ENCODE results near the gene DCUN1D2.
A peak's percentile ranks its signal among the peaks of the same experiment; 100 is the strongest.
"Not testable (repeated sequence)": the region's sequence is repeated elsewhere in the genome, so short reads cannot be mapped to it uniquely, and the experiment has no call there.

The DCUN1D2 gene

DNA sequence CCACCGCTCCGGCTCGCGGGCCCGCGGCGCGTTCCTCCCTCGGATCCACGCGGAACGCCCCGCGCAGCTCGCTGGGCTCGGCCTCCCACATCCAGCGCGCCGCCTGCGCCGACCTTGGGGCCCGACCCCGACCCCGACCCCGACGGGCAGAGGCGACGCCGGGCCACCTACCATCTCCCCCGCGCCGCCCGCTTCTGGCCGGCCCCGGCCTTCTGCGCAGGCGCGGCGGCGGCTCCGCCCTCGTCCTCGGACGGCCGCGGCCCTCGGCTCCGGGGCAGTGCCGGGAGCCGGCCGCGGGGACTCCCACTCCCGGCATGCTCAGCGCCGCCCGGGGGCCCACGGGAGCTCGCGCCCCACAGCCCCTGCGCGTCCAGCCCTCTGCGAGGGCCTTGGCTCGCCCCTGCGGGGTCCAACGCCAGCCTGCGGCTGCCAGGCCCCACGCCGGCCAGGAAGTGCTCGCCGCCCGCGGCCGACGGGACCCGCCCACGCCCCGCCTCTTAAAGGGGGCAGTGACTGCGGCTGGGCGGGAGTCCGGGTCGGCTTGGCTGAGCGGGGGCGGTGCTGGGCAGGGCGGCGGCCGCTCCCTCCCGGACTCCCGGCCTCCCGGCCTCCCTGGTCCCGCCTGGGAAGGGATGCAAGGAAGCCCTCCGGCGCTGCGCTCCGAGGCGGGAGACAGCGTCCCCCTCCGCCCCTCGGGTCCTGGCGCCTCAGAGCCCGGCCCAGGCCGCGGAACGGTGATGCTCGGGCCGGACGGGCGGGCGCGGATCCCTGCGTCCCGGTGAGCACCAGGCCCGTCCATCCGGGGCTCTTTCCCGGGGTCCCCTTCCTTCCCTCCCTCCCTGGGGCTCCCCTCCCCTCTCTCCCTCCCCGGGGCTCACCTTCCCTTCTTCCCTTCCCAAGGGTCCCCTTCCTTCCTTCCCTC lies at the start of gene DCUN1D2:
DCUN1D2 (minus strand) TSS at position 216 of the 922 bp plus-strand sequence; CDS start at position 174, 42 bp downstream.
- peak; percentile 80 for DNase-seq (ENCODE audit: low read depth)

DNA sequence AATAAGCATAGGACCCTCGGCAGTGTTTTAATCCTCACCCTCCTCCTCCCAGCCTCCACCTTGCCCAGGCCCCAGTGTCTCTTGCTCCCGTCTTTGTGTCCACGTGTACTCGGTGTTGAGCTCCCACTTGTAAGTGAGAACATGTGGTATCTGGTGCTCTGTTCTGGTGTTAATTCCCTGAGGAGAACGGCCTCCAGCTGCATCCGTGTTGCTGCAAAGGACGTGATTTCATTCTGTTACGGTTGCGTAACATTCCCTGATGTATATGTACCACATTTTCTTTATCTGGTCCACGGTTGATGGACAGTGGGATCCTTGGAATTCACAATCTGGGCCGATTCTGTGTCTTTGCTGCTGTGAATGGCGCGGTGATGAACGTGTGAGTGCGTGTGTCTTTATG lies 49.3 kb upstream of the DCUN1D2 start:
- DNase-seq (ENCODE audit: low read depth) = no peak

DNA sequence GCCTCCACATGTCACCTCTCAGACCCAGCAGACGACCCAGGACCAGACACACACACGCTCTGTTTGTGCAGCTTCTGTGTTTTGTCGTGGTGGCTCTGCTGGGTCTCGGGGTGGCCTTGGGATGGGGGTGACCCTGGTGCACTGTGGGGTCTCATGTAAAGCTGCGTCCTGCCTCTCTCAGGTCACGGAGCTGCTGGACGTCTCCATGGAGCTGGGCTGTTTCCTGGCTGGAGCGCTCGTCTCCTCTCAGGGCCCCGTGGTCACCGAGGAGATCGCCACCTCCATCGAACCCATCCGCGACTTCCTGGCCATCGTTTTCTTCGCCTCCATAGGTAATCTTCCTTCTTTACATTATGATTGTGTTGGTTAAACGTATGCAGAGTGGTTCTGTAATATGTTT lies 48.7 kb upstream of the DCUN1D2 start:
- DNase-seq (ENCODE audit: low read depth) = no peak

DNA sequence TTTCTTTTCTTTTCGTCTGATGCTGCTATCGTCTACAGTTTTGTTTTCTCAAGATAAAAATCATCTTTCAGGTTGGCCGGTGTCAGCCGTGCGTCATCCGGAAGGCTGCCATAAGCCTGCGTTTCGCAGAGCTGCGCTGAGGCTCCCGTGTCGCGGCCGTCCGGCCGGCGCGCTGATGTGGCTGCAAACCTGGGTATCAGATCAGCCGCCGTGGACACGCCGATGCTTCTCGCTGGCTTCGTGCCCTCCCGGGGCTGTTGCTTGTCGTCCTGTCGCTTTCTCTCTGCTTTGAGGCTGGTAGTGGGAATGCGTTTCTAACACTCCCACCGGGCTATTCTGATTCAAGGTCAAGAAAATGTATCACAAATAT lies 48.2 kb upstream of the DCUN1D2 start:
- DNase-seq (ENCODE audit: low read depth) = no peak

DNA sequence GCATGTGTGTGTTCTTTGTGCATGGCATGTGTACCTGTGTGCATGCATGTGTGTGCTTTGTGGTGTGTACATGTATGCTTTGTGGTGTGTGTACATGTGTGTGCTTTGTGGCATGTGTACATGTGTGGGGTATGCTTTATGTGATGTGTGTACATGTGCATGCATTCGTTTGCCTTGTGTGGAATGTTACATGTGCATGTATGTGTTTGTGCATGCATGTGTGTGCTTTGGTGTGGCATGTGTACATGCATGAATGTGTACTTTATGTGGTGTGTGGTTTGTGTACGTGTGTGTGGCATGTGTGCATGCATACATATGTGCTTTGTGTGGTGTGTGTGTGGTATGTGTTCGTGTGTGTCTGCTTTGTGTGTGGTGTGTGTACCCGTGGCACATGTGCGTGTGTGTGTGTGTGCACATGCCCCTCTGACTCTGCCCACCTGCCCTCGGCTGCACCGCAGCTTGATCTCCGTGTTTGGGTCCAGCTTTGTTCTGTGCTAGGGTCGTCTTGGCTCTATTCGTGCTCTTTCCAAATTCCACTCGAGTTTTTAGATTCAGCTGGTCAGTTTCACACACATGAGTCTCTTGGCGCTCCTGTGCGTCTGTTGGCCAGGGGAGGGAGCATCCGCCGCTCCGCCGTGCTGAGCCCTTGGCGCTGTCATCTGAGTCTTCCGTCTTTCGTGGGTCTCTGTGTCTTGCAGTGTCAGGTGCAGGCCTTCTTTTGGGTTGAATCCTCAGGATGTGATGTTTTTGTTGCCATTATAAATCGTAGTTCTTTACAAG lies 47.6 kb upstream of the DCUN1D2 start:
- DNase-seq (ENCODE audit: low read depth) = no peak

DNA sequence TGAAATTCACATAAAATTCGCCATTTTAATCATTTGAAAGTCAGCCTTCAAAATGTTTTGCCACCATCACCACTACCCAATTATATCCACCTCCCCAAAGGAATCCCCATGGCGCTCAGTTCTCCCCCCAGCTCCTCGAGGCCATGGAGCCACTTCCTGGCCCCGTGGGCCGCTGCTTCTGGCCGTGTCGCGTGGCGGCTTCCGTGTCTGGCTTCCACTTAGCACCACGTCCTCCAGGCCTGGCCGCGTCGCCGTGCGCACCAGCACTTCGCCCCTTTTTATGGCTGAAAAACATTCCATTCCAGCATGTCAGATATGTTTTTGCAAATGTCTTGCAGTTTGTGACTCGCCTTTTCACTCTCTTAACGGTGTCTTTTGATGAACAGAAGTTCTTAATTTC lies 46.7 kb upstream of the DCUN1D2 start:
- no peak for DNase-seq (ENCODE audit: low read depth)

DNA sequence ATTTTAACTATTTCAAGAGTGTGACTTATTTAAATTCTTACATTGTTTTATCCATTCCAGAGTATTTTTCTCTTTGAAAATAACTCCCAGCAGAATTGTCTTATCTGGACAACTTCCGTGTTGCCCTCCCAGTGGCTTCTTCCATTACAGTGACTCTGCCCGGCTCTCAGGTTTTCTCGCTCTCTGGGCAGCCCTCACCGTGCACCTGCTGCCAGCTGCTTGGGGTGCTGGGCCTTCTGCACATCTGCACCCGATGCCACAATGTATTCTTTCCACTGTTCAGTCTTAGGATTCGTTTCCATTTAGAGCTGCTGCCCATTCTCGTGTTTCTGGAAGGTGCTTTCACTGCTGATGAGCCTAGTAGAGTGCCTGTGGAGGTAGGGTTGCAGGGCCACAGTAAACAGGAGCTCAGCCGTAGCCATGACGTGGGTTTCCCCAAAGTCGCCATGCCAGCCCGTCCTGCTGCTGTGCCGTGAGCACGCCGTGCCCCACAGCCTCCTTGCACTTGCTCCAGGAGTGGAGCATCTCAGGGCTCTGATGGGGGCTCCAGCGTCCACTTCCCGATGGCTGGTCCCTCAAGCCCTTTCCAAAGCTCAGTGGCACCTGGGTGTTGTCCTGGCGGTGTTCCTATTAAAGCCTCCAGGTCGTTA lies 46.1 kb upstream of the DCUN1D2 start:
- no peak for DNase-seq (ENCODE audit: low read depth)

DNA sequence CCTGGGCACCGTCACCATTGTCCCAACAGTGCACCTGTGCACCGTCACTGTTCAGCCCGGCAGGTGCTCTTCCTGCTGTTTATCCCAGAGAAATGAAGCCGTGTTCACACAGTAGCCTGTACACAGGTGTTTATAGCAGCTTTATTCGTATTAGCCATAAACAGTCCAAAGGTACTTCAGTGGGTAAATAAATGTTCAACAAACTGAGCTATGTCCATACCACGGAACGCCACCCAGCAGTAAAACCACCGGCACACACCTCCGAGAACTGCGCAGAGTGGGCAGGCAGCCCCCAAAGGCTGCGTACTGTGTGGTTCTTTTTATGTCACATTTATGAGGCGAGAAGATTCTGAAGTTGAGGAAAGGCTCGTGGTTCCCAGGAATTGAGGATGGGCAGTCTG lies 44.9 kb upstream of the DCUN1D2 start:
- no peak for DNase-seq (ENCODE audit: low read depth)

DNA sequence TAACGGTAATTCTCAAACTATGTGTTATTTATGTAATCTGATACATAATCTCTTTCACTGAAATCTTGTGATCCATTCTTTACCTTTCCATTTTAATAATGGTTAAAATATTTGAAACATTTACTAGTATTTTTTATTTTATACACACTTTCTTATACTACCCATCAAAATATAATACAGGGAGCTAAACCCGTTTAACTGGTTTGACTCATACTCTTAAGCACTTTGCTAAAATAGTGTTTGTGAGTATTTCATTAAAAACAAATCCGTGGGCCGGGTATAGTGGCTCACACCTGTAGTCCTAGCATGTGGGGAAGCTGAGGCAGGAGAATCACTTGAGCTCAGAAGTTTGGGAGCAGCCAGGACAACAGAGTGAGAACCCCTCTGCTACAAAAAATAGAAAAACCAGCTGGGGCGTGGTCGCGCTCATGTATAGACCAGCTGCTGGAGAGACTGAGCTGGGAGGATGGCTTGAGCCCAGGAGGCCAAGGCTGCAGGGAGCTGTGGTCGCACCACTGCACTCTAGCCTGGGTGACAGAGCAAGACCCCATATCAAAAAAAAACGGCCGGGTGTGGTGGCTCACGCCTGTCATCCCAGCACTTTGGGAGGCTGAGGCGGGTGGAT lies 43.8 kb upstream of the DCUN1D2 start:
- DNase-seq (ENCODE audit: low read depth) = no peak

DNA sequence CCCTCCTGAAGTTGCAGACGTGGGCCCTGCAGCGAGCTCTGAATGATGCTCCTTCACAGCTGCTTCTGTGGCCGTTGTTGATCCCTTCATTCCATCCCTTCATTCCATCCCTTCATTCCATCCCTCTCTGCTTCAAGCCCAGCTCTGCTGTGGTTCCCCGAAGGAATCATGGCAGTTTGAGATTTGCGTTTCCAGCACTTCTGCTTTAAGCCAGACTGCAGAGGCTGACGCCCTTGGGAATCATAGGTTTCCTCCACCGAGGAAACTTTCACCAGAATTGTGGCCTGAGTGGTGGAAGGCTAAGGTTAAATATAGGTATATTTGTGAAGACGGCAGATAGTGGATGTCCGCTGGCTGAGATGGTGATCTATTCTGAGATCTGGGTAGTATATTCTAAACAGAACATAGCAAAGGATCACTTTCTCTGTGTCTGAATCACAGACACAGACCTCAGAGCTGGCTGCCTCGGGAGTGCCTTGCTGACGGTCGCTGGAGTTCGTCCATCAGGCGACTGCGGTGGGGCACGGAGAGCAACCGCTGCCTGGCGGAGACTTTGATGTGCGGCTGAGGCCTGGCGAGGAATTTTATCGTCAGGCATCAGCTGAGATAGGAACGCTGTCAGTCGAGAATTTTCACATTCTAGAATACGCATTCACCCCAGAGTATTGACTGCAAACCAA lies 42.8 kb upstream of the DCUN1D2 start:
- DNase-seq (ENCODE audit: low read depth) = no peak

DNA sequence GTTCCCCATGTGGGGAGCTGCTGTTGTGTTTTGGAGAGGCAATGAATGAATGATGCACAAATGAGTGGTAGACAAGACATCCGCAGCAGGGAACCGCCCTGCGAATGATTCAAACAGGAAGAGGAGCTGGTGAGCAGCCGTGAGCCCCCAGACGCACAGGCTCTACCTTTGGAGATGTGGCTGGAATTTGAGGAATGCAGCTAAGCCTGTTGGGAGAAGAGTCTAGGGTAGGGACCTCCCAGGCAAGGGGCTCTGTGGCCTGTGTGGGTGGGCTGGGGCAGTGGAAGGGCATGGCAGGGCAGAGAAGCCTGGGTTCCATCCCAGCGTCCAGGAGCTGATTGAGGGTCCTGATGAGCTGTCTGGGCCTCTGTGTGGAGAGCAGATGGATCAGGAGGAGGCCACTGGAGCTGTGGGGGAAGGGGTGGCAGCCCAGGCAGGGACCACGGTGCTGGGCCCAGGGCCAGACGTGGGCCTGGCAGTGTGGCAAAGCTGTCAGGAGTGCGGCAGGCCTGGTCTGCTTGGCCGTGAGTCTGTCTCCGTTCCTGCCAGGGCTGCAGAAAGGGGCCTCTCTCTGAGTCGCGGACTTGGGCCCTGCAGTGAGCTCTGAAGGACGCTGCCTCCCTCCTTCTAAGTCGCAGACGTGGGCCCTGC lies 41.8 kb upstream of the DCUN1D2 start:
- DNase-seq (ENCODE audit: low read depth) = no peak

DNA sequence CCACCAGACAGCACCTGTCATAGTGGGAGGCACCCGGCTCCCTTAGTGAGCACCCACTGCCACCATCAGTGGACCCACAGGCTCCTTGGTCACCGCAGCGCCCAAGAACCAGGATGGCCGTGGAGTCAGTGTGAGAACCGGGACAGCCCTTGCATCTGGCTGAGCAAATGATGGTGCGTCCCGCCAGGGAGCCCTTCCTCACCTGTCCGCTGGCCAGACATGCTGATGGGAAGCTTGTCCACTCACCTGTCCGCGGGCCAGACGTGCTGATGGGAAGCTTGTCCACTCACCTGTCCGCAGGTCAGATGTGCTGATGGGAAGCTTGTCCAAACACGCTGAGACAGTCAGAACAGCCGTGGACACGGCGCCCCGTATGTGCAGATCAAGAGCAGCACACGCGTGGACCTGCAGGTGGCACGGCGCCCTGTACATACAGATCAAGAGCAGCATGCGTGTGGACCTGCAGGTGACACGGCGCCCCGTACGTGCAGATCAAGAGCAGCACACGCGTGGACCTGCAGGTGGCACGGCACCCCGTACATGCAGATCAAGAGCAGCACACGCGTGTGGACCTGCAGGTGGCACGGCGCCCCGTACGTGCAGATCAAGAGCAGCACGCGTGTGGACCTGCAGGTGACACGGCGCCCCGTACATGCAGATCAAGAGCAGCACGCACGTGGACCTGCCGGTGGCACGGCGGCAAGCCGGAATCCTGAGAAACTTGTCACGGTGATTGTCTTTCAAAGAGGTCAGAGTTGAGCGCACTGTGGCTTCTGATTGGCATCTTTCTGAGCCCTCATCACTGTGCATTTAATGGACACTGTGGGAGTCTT lies 40.7 kb upstream of the DCUN1D2 start:
- DNase-seq (ENCODE audit: low read depth) = no peak

DNA sequence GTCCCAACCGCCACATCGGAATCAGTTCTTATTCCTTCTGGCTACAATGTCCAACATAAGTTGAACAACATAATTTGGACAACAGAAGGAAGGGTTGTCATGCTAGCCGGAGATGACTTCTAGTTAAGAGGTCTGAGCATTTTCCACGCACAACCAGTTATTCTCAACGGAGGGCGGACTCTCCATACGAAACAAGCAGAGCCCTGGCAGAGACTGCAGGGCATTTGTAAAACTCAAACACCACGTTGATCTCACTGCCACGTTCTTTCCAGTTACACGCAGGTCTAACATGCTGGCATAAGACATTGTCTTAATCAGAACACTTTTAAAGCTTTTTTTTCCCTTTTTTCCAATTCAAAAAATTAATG lies 38.3 kb upstream of the DCUN1D2 start:
- no peak for DNase-seq (ENCODE audit: low read depth)

DNA sequence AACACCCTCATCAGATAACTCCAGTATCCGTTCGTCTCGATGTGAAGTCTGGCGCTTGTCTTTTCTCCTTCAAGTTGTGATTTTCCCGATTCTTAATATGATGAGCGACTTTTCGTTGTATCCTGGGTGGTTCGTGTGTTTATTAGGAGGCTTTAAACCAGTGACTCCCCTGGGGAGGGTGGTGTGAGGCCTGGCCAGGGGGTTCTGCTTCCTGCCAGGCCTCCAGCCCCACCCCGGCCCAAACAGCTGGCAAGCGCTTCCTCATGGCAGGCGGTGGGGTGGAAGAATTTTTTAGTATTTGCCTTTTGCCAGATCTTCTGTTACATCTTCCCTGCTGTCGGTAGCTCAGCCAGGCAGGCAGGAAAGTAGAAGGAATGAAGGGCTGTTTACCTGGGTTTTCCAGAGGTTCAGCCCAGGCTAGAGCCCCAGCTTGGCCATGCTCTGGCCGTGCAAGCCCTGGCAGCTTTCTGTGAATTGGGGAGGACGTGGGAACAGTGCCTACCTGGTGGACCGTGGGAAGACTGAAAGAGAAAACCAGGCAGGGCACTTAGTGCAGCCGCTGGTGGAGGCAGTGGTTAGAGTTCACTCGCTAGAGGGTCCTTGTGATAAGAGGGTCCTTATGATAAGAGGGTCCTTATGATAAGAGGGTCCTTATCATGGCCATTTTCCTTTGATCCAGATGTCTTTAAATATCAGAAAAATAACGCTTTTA lies 37.7 kb upstream of the DCUN1D2 start:
- DNase-seq (ENCODE audit: low read depth) = no peak

DNA sequence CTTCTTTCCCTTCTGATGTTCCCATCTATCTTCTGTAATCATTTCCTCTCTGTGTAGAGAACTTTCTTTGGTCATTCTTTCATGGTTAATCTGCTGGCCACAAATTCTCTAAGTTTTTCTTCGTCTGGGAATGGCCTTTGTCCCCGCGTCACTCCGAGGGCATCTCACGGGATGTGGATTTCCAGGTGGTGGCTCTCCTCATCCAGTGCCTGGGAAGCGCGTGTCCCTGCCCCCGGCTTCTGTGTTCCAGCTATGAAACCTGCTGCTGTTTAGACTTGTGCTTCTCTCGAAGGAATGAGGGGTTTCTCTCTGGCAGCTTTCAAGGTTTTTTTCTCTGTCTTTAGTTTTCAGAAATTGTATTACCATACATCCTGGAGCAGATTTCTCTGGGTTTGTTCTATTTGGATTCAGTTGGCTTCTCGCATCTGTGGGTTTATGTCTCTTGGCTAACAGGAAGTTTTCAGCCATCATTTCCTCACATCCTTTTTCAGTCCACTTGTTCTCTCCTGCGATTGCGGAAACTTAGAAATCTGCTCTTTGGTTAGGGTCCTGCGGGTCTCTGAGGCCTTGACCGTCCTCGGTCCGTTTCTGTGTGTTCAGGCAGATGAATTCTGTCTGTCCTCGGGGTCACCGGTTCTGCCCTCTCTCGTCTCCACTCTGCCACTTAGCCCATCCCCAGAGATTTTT lies 36.9 kb upstream of the DCUN1D2 start:
- no peak for DNase-seq (ENCODE audit: low read depth)

DNA sequence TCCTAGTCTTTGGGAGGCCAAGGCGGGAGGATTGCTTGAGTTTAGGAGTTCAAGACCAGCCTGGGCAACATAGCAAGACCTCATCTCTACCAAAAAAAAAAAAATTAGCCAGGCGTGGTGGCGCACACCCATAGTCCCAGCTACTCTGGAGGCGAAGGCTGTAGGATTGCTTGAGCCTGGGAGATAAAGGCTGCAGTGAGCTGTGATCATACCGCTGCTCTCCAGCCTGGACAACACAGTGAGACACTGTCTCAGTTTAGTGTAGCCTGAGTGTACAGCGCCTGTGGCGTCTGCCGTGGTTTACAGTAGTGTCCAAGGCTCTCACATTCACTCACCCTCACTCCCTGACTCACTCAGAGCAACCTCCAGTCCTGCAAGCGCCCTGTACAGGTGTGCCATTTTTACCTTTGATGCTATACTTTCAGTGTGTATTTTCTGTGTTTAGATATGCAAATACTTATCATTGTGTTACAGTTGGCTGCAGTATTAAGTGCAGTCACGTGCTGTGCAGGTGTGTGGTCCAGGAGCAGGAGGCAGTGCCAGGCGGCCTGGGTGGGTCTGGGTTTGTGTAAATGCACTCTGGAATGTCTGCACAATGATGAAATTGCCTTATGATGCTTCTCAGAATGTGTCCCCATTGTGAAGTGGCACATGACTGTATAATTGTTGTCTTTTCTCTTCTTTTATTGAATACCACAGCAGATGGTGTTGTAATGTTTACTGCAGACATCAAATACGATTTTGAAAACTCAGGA lies 36.1 kb upstream of the DCUN1D2 start:
- no peak for DNase-seq (ENCODE audit: low read depth)

DNA sequence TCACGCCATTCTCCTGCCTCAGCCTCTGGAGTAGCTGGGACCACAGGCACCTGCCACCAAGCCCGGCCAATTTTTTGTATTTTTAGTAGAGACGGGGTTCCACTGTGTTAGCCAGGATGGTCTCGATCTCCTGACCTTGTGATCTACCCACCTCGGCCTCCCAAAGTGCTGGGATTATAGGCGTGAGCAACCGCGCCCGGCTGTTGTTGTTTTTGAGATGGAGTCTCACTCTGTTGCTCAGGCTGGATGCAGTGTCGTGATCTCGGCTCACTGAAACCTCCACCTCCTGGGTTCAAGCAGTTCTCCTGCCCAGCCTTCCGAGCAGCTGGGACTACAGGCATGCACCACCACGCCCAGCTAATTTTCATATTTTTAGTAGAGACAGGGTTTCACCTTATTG lies 31.9 kb upstream of the DCUN1D2 start:
- not testable (repeated sequence) for DNase-seq (ENCODE audit: low read depth)

DNA sequence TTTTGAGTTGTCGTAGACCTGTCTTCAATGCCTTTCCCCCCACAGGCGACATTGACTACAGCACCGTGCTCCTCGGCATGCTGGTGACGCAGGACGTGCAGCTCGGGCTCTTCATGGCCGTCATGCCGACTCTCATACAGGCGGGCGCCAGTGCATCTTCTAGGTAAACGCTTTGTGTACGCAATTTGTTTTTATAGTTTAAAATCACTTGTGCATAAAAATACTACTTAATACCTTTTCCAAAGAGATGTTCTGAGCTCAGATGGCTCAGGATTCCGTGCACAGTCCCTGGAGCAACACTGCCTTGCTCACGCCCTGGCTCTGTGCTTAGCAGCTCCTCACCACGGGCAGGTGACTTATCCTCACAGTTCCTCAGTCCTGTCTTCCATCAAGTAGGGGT lies 30.1 kb upstream of the DCUN1D2 start:
- no peak for DNase-seq (ENCODE audit: low read depth)
